ENCODE data around the gene SLC25A39.

The SLC25A39 gene

DNA sequence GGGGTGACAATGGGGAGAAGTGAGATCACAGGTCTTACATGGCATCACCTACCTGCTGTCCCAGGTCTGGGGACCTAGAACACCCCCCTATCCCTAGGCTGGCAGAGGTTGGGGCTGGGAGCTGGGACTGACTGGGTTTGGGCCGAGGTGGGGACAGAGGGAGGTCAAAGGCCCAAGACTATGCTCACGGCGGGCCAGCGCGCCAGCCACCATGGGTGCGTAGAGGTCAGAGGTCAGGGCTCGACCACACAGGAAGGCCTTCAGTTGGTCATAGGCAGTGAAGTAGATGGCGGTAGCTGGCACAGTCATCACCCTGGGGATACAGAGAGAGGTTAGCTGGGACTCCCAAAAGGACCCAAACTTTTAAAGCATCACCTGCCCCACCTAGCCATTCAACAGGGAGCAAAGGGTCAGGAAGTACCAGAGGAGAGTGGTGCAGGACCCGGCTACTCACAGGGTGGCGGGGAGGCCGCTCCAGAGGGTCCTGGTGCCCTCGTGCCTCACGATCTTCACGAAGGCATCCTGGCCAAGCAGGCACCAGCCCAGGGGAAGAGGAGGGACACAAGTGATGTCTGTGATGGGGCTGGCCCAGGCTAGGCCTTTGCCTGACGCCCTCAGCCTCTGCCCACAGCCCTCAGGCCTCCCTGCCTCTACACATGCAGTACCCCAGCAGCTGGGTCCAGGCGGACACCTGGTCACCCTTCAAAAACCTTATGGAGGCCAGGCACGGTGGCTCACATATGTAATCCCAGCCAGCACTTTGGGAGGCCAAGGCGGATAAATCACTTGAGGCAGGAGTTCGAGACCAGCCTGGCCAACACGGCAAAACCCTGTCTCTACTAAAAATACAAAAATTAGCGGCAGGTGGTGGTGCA is 3.1 kb downstream of the SLC25A39 start:
- DNase-seq (ENCODE audit: extremely low read depth, insufficient read length), result no peak
- no peak overlapping the region for H3K4me3 ChIP-seq (replicated peaks; ENCODE audit: low read depth, low read length)
- peaks cover 28% of the 10 kb centered on the region for H3K36me3 ChIP-seq (ENCODE audit: control insufficient read depth, insufficient read depth, low read length)
- no peaks in the 10 kb centered on the region for H3K27me3 ChIP-seq (replicated peaks; ENCODE audit: control insufficient read depth, insufficient read depth, low read length)
- TF ChIP-seq, protein P1, sequence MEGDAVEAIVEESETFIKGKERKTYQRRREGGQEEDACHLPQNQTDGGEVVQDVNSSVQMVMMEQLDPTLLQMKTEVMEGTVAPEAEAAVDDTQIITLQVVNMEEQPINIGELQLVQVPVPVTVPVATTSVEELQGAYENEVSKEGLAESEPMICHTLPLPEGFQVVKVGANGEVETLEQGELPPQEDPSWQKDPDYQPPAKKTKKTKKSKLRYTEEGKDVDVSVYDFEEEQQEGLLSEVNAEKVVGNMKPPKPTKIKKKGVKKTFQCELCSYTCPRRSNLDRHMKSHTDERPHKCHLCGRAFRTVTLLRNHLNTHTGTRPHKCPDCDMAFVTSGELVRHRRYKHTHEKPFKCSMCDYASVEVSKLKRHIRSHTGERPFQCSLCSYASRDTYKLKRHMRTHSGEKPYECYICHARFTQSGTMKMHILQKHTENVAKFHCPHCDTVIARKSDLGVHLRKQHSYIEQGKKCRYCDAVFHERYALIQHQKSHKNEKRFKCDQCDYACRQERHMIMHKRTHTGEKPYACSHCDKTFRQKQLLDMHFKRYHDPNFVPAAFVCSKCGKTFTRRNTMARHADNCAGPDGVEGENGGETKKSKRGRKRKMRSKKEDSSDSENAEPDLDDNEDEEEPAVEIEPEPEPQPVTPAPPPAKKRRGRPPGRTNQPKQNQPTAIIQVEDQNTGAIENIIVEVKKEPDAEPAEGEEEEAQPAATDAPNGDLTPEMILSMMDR (IDR thresholded peaks at IDR 0.05; ENCODE audit: insufficient read depth, low read length, poor library complexity, severe bottlenecking), result no peak

DNA sequence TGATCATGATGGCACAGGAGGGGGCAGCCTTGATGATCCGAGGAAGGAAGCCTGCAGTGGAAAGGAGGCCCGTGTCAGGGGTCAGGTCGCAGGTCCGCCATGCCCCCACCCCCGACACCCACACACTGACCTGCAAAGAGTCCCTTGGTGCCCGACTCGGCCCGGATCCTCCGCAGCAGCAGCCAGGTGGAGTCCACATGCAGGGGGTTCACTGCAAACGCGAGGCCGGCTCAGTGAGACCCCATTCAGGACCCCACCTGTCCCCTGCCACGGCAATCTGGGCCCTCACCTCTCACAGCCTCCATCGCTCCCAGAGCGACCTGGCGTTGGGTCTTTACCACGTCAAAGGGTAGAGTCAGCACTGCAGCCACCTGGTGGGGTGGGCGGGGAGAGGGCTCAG is 4.6 kb downstream of the SLC25A39 start:
- TF ChIP-seq, protein P1 (IDR thresholded peaks at IDR 0.05; ENCODE audit: insufficient read depth, low read length, poor library complexity, severe bottlenecking), result no peak
- H3K27me3 ChIP-seq (replicated peaks; ENCODE audit: control insufficient read depth, insufficient read depth, low read length), result no peaks in the 10 kb centered on the region
- DNase-seq (ENCODE audit: extremely low read depth, insufficient read length), result no peak
- H3K36me3 ChIP-seq (ENCODE audit: control insufficient read depth, insufficient read depth, low read length), result peaks cover 28% of the 10 kb centered on the region
- H3K4me3 ChIP-seq (replicated peaks; ENCODE audit: low read depth, low read length), result no peak overlapping the region

DNA sequence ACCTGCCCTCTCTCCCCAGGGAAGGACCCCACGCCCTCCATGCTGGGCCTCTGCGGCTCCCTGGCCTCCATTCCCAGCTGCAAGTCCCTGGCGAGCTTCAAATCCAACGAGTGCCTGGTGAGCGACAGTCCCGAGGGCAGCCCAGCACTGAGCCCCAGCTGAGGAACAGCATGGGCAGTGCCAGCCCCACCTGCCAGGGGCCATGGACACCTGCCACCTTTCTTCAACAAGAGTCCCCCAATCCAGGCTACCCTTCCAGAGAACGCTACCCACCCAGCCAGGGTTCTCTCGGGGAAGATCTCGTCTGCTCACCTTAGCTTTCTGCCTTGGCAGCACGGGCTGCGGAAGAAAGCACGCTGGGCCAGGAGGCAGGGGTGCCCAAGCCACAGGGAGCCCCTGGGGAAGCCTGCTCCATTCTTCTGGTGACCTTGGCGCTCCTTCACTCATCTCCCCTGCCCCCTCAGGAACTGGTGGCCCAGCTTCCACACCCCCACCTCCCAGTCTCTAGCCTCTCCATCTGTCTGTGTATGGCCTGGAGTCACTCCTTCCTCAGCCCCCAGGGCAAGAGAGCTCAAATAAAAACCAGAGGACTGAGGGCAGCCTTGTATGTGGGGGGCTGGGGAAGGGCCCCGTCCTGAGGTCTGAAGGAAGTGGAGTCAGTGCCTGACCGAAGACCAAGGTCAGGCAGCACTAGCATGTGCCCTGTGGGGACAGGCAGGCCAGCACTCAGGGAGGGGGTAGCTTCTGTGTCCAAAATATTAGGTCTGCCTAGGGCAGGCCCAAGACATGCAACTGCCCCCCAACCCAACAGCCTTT is 6.3 kb downstream of the SLC25A39 start:
- no peaks in the 10 kb centered on the region; the same call in 1 of the 2 replicates for H3K27me3 ChIP-seq (replicated peaks; ENCODE audit: control insufficient read depth, insufficient read depth, low read length)
- TF ChIP-seq, protein P1 (IDR thresholded peaks at IDR 0.05; ENCODE audit: insufficient read depth, low read length, poor library complexity, severe bottlenecking), result no peak
- DNase-seq (ENCODE audit: extremely low read depth, insufficient read length), result no peak
- no peak overlapping the region for H3K4me3 ChIP-seq (replicated peaks; ENCODE audit: low read depth, low read length)
- H3K36me3 ChIP-seq (ENCODE audit: control insufficient read depth, insufficient read depth, low read length), result peaks cover 28% of the 10 kb centered on the region

DNA sequence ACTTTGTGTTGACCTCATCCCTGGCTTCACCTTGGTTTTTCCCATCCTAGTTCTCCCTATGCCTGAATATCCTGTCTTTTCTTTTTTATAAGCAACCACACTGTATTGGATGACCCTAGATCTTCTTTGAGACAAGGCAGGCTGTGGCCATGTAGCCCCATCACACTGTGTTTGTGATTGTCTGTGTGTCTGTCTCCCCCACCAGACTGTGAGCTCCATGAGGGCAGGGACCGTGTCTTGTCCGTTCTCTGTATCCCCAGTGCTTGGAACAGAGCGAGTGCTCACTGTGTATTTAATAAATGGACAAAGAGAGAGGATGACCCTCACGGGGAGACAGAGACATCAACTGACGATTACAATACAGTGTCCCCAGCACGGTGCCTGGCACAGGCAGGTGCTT is 7.1 kb downstream of the SLC25A39 start:
- peaks cover 27% of the 10 kb centered on the region for H3K36me3 ChIP-seq (ENCODE audit: control insufficient read depth, insufficient read depth, low read length)
- DNase-seq (ENCODE audit: extremely low read depth, insufficient read length), result no peak

More for the DNA sequence above, 7.1 kb downstream of the SLC25A39 start:
- no peaks in the 10 kb centered on the region; the same call in 1 of the 2 replicates for H3K27me3 ChIP-seq (replicated peaks; ENCODE audit: control insufficient read depth, insufficient read depth, low read length)
- H3K4me3 ChIP-seq (replicated peaks; ENCODE audit: low read depth, low read length), result no peak overlapping the region
- TF ChIP-seq, protein P1 (IDR thresholded peaks at IDR 0.05; ENCODE audit: insufficient read depth, low read length, poor library complexity, severe bottlenecking), result no peak
